Smooth muscle cell (in vitro differentiated cells): ENCODE data around the gene PAQR7. TPM values are rescaled to one million over a fixed set of nuclear protein-coding genes. Genes with fewer than 3 reads are reported as not detected.
A peak's percentile ranks its signal among the peaks of the same experiment; 100 is the strongest.

ENCODE experiments used
- DNase-seq: peaks from one replicate; lab custom pipeline; 2025; ENCODE audit not compliant: unreplicated experiment; lab: John Stamatoyannopoulos, UW
- H2AFZ ChIP-seq: fragments of 200-600 bp; sonication (generic); 2 replicates; pipeline ENCODE4 v1.6.0; 2016; ENCODE audit warnings: antibody characterized with exemption, low read depth, mild to moderate bottlenecking
- H3F3A ChIP-seq: fragments of 200-600 bp; sonication (generic); 2 replicates; pipeline ENCODE4 v1.6.0; 2017; ENCODE audit warnings: antibody characterized with exemption, low read depth
- H3K27ac ChIP-seq: fragments of 200-600 bp; sonication (generic); 2 replicates; pipeline ENCODE4 v1.5.1; 2016; ENCODE audit warnings: low read depth, mild to moderate bottlenecking
- H3K27me3 ChIP-seq: fragments of 200-600 bp; sonication (generic); 2 replicates; pipeline ENCODE4 v1.6.1; 2016; ENCODE audit warnings: low read depth, mild to moderate bottlenecking
- H3K36me3 ChIP-seq: fragments of 200-600 bp; sonication (generic); 2 replicates; pipeline ENCODE4 v1.5.1; 2016; ENCODE audit warnings: low read depth
- H3K4me1 ChIP-seq: fragments of 200-600 bp; sonication (generic); 2 replicates; pipeline ENCODE4 v1.5.1; 2016; ENCODE audit warnings: low read depth
- H3K4me2 ChIP-seq: fragments of 200-600 bp; sonication (generic); 2 replicates; pipeline ENCODE4 v1.6.0; 2016; ENCODE audit warnings: mild to moderate bottlenecking
- H3K4me3 ChIP-seq: fragments of 200-600 bp; sonication (generic); 2 replicates; pipeline ENCODE4 v1.5.1; 2016; ENCODE audit warnings: mild to moderate bottlenecking
- H3K79me2 ChIP-seq: fragments of 200-600 bp; sonication (generic); 2 replicates; pipeline ENCODE4 v1.6.0; 2016; ENCODE audit warnings: low read depth, mild to moderate bottlenecking
- H3K9ac ChIP-seq: fragments of 200-600 bp; sonication (generic); 2 replicates; pipeline ENCODE4 v1.6.0; 2016; ENCODE audit warnings: low read depth
- H3K9me3 ChIP-seq: fragments of 200-600 bp; sonication (generic); replicated peaks from 2 replicates; pipeline ENCODE4 v1.5.1; 2016; ENCODE audit warnings: low read depth
- H4K20me1 ChIP-seq: fragments of 200-600 bp; sonication (generic); 2 replicates; pipeline ENCODE4 v1.6.0; 2016; ENCODE audit warnings: low read depth
- WGBS: methylation state at CpG from one replicate; pipeline ENCODE4 v1.1.7; 2016; ENCODE audit warnings: low lambda C conversion rate; 5-methylcytosine and 5-hydroxymethylcytosine counted together
- polyA plus RNA-seq: library from polyadenylated mRNA; unstranded; fragments of >200 nt; fragmentation: Nextera tagmentation; extraction: Ambion mirVana; gene quantifications from 2 replicates; pipeline ENCODE4 v1.2.1, GENCODE V29; 2016
- total RNA-seq: library from RNA; depleted of rRNA; stranded (reverse); fragments of >200 nt; gene quantifications from 2 replicates; pipeline ENCODE4 v1.2.3, GENCODE V29; 2014
- TF ChIP-seq, protein P1 (sequence below): fragments of 200-600 bp; sonication (generic); IDR thresholded peaks from 2 replicates; pipeline ENCODE4 v1.5.1; 2017; ENCODE audit warnings: borderline replicate concordance, mild to moderate bottlenecking, antibody characterized with exemption; ENCODE audit not compliant: insufficient read depth, poor library complexity, severe bottlenecking

Gene PAQR7, protein sequence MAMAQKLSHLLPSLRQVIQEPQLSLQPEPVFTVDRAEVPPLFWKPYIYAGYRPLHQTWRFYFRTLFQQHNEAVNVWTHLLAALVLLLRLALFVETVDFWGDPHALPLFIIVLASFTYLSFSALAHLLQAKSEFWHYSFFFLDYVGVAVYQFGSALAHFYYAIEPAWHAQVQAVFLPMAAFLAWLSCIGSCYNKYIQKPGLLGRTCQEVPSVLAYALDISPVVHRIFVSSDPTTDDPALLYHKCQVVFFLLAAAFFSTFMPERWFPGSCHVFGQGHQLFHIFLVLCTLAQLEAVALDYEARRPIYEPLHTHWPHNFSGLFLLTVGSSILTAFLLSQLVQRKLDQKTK
- total RNA-seq = 8.8 and 10.0 TPM in 2 replicates
- polyA plus RNA-seq = 2.9 and 3.7 TPM in 2 replicates

DNA sequence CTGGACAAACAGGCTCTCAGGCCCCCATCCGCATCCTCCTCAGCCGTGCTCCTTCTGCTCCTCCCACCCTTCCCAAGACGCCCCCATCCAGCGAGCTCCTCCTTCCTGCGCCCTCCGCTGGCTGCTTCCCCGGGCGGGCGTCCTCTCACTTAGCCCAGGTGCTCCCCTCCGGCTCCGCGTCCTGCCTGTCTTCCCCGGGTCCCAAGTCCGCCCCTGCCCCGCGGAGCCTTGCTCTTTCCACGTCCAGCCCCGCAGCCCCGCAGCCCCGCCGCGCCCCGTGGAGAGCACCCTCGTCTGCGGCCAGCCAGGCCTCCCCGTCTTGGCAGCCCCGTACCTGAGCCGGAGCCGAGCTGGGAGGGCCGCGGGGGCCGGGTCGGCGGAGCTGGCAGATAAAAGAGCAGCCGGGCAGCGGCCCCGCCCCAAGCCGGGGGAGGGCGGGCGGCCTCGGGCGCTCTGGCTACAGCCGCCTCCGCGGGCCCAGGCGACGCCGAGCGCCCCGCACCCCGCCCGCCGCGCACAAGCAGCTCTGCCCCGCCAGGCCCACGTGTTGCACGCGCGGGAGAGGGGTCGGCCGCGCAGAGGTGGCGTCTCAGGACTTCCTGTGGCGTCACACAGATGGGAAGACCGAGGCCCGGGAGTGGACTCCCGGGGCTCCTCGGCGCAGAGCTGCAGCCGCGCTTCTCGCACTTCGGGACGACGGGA, at the start of gene PAQR7:
TSS of gene PAQR7 (minus strand) at position 555 of the 702 bp plus-strand sequence. CDS start 11,869 bp downstream, outside the sequence.
- Histone ChIP-seq H3K27me3 (no peaks in the 10 kb centered on the region), H3K9ac (peak within 1 kb of the TSS; percentile 58), H3K4me2 (peak within 1 kb of the TSS; percentile 96), H3K79me2 (peaks cover 17% of the 10 kb centered on the region), H3K9me3 (no peaks in the 10 kb centered on the region), H3K36me3 (no peaks in the 10 kb centered on the region), H2AFZ (peak within 1 kb of the TSS; percentile 94), H3K4me1 (peaks cover 16% of the 10 kb centered on the region), H4K20me1 (peaks cover 9% of the 10 kb centered on the region), H3K27ac (peak within 1 kb of the TSS; percentile 81), H3K4me3 (peak within 1 kb of the TSS; percentile 72), H3F3A (peaks cover 15% of the 10 kb centered on the region)
- TF ChIP-seq, protein P1, sequence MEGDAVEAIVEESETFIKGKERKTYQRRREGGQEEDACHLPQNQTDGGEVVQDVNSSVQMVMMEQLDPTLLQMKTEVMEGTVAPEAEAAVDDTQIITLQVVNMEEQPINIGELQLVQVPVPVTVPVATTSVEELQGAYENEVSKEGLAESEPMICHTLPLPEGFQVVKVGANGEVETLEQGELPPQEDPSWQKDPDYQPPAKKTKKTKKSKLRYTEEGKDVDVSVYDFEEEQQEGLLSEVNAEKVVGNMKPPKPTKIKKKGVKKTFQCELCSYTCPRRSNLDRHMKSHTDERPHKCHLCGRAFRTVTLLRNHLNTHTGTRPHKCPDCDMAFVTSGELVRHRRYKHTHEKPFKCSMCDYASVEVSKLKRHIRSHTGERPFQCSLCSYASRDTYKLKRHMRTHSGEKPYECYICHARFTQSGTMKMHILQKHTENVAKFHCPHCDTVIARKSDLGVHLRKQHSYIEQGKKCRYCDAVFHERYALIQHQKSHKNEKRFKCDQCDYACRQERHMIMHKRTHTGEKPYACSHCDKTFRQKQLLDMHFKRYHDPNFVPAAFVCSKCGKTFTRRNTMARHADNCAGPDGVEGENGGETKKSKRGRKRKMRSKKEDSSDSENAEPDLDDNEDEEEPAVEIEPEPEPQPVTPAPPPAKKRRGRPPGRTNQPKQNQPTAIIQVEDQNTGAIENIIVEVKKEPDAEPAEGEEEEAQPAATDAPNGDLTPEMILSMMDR = no peak
- DNase-seq = peak; percentile 72
- WGBS = 1% methylated on average over 27 of the region's 75 CpGs

DNA sequence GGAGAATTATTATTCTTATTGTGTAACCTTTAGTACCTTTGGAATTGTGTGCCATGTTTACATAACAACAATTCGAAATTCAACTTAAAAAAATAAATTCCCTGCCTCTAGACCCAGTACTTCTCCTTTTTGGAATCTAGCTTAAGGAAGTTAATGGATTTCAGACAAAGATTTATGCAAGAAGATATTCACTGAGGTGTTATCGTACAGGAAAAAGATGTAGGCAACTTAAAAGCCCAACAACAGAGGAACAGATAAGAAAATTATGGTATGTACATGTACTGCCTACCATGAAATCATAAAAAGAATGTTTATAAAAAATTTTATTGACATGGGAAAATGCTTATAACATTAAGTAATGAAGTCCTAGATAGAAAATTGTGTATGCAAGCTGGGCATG, 48.9 kb upstream of the PAQR7 start:
- peaks cover 25% of the 10 kb centered on the region for H3K4me1 ChIP-seq
- 94% methylated on average over 2 of the region's 2 CpGs for WGBS
- no peaks in the 10 kb centered on the region for H3K9me3 ChIP-seq
- no peak overlapping the region for H2AFZ ChIP-seq
- no peaks in the 10 kb centered on the region for H3K27me3 ChIP-seq
- H3K4me3 ChIP-seq = no peak overlapping the region
- no peak for DNase-seq
- H4K20me1 ChIP-seq = no peaks in the 10 kb centered on the region
- H3K36me3 ChIP-seq = no peaks in the 10 kb centered on the region
- H3K79me2 ChIP-seq = no peaks in the 10 kb centered on the region
- H3K4me2 ChIP-seq = no peak overlapping the region
- no peak overlapping the region for H3K27ac ChIP-seq
- TF ChIP-seq, protein P1 = no peak
- no peak overlapping the region for H3K9ac ChIP-seq
- H3F3A ChIP-seq = no peaks in the 10 kb centered on the region

DNA sequence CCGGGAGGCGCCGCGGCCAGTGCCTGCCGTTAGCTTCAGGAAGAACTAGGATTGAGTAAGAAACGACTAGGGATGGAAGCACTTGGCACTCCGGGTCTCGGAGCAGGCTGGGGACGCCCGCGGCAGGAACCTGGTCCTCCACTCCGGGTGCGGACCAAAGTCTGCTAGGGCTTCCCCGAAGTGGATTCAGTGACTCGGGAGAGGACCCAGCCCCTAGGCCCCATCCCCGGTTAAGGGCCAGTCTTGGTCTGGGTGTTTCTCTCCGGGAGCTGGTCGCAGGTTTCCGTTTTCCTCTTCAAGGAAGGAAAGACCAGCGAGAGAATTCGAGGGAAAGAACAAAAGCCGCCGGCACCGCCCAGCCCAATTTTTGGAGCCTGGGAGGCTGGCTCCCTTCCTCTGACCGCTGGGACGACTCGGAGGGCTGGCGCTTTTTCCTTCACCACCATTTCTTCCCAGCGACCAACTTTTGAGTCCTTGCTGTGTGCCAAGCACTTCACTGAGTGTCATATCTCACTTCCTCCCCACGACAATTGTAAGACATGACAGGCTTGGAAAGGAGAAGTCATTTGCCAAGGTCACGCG, 47.6 kb upstream of the PAQR7 start:
- Histone ChIP-seq H3F3A (no peaks in the 10 kb centered on the region), H3K4me1 (peaks cover 25% of the 10 kb centered on the region), H3K36me3 (no peaks in the 10 kb centered on the region), H3K79me2 (no peaks in the 10 kb centered on the region), H2AFZ (peak overlapping the region; percentile 96), H3K27me3 (no peaks in the 10 kb centered on the region), H3K4me3 (peak overlapping the region; percentile 68), H3K9me3 (no peaks in the 10 kb centered on the region), H3K9ac (peak overlapping the region; percentile 17), H4K20me1 (no peaks in the 10 kb centered on the region), H3K27ac (no peak overlapping the region), H3K4me2 (peak overlapping the region; percentile 97)
- TF ChIP-seq, protein P1 = no peak
- no peak for DNase-seq
- 1% methylated on average over 32 of the region's 32 CpGs for WGBS
